ENCODE data around the gene PLPPR4.

DNA sequence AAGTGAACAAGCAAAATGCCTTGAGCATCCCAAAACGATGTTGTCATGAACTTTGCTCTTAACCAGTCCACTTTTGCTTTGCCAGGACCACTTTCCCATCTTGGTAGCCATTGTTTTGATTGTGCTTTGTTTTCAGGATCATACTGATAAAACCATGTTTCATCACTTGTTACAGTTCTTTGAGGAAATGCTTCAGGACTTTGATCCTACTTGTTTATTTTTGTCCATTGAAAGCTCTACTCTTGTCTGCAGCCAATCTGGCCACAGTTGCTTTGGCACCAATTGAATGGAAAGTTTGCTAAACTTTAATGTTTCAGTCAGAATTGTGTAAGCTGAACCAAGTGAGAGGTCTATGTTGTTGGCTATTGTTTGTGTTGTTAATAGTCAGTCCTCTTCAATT is 12.8 kb downstream of the PLPPR4 start:
- TF ChIP-seq, protein P1, sequence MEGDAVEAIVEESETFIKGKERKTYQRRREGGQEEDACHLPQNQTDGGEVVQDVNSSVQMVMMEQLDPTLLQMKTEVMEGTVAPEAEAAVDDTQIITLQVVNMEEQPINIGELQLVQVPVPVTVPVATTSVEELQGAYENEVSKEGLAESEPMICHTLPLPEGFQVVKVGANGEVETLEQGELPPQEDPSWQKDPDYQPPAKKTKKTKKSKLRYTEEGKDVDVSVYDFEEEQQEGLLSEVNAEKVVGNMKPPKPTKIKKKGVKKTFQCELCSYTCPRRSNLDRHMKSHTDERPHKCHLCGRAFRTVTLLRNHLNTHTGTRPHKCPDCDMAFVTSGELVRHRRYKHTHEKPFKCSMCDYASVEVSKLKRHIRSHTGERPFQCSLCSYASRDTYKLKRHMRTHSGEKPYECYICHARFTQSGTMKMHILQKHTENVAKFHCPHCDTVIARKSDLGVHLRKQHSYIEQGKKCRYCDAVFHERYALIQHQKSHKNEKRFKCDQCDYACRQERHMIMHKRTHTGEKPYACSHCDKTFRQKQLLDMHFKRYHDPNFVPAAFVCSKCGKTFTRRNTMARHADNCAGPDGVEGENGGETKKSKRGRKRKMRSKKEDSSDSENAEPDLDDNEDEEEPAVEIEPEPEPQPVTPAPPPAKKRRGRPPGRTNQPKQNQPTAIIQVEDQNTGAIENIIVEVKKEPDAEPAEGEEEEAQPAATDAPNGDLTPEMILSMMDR (IDR thresholded peaks at IDR 0.05 in 2 of 3, conservative IDR thresholded peaks at IDR 0.05 in 1 of 3; ENCODE audit: borderline replicate concordance in 1 of 3, insufficient read depth in 1 of 3, low read depth in 2 of 3, low read length in 2 of 3) = no peak
- no peak for TF ChIP-seq TCF7L2 (IDR thresholded peaks at IDR 0.05; ENCODE audit: borderline replicate concordance, extremely low read depth, insufficient read depth, insufficient read length)
- no peak for TF ChIP-seq POLR2A (IDR thresholded peaks at IDR 0.05; ENCODE audit: borderline replicate concordance, extremely low read depth, insufficient read depth, insufficient read length)
- TF ChIP-seq ELF1 (IDR thresholded peaks at IDR 0.05; ENCODE audit: borderline replicate concordance, low read depth) = no peak
- no peak for TF ChIP-seq YY1 (IDR thresholded peaks at IDR 0.05; ENCODE audit: extremely low read depth, insufficient replicate concordance, low read depth, low read length)

Data from HCT116 (cell line).